Fibroblast of lung (primary cell): ENCODE results near the gene UPK3A. TPM values are rescaled to one million over a fixed set of nuclear protein-coding genes. Genes with fewer than 3 reads are reported as not detected.

Experiments
- DNase-seq, 2 donors: peaks; one replicate each; pipeline versions ENCODE4 v3.0.0 to v3.0.0-alpha.2; 2010; ENCODE audit warnings: low read depth in 2 of 2
- H2AFZ ChIP-seq: 2 replicates; pipeline ENCODE4 v1.5.1; 2012; ENCODE audit warnings: low read length, control low read depth, inconsistent platforms
- H3K27ac ChIP-seq: 2 replicates; pipeline ENCODE4 v1.5.1; 2011; ENCODE audit warnings: low read length, control low read depth; ENCODE audit not compliant: insufficient read depth
- H3K27me3 ChIP-seq: 2 replicates; pipeline ENCODE4 v1.5.1; 2011; ENCODE audit warnings: mild to moderate bottlenecking, low read length; ENCODE audit not compliant: control insufficient read depth, insufficient read depth
- H3K36me3 ChIP-seq: 2 replicates; pipeline ENCODE4 v1.5.1; 2011; ENCODE audit warnings: low read length; ENCODE audit not compliant: control insufficient read depth, insufficient read depth
- H3K4me1 ChIP-seq: 2 replicates; pipeline ENCODE4 v1.5.1; 2011; ENCODE audit warnings: low read length; ENCODE audit not compliant: control insufficient read depth, insufficient read depth; ENCODE audit errors: extremely low read depth
- H3K4me2 ChIP-seq: 2 replicates; pipeline ENCODE4 v1.5.1; 2011; ENCODE audit warnings: low read length, control low read depth; ENCODE audit not compliant: insufficient read depth; ENCODE audit errors: extremely low read depth
- H3K4me3 ChIP-seq, 4 experiments: fragments of 200-600 bp in 1 of 4; sonication (generic) in 1 of 4; replicated peaks in 1 of 4; 2 replicates each; pipeline ENCODE4 v1.5.1; 2011 to 2016; ENCODE audit warnings: low read length in 4 of 4, low read depth in 3 of 4, mild to moderate bottlenecking in 3 of 4, control low read depth in 2 of 4, inconsistent platforms in 1 of 4, mixed read lengths in 1 of 4; ENCODE audit not compliant: insufficient read depth in 1 of 4; ENCODE audit errors: control extremely low read depth in 1 of 4
- H3K79me2 ChIP-seq: 2 replicates; pipeline ENCODE4 v1.5.1; 2012; ENCODE audit warnings: mild to moderate bottlenecking, low read length, inconsistent platforms; ENCODE audit not compliant: control insufficient read depth, insufficient read depth
- H3K9ac ChIP-seq: 2 replicates; pipeline ENCODE4 v1.5.1; 2011; ENCODE audit warnings: mild to moderate bottlenecking, low read length, control low read depth; ENCODE audit not compliant: insufficient read depth
- H3K9me3 ChIP-seq: 2 replicates; pipeline ENCODE4 v1.5.1; 2012; ENCODE audit warnings: low read depth, low read length; ENCODE audit not compliant: control insufficient read depth, insufficient read depth
- H4K20me1 ChIP-seq: 2 replicates; pipeline ENCODE4 v1.5.1; 2011; ENCODE audit warnings: low read length; ENCODE audit not compliant: control insufficient read depth, insufficient read depth; ENCODE audit errors: extremely low read depth
- EZH2 ChIP-seq: IDR thresholded peaks from 2 replicates; pipeline ENCODE4 v1.5.1; 2012; ENCODE audit warnings: low read length, control low read depth, mild to moderate bottlenecking; ENCODE audit errors: missing control alignments
- polyA plus RNA-seq, 2 donors: library from polyadenylated mRNA; depleted of rRNA in 1 of 2; stranded (reverse) in 1 of 2; unstranded in 1 of 2; fragments of >200 nt; gene quantifications; 2 replicates each; pipeline ENCODE4 v1.2.1, GENCODE V29; 2011 to 2012; ENCODE audit warnings: missing spikeins in 1 of 2
- total RNA-seq: library from RNA; depleted of rRNA; stranded (reverse); fragments of >200 nt; gene quantifications from 2 replicates; pipeline ENCODE4 v1.2.1, GENCODE V29; 2014
- TF ChIP-seq, protein P1 (sequence below), 2 donors: IDR thresholded peaks in 1 of 2; conservative IDR thresholded peaks in 1 of 2; 1 replicate in 1 of 2; 2 replicates in 1 of 2; pipeline ENCODE4 v1.5.1; 2011 to 2012; ENCODE audit warnings: low read length in 2 of 2, control low read depth in 1 of 2, inconsistent platforms in 1 of 2, low read depth in 1 of 2, mild to moderate bottlenecking in 1 of 2

The UPK3A gene
- total and polyA plus RNA-seq, 2 donors (not counting 1 experiment from before 2014, with no cell fraction given), result not detected

GRCh38 chr22:45320357-45320976, 35.7 kb downstream of the UPK3A start:
- Histone ChIP-seq H3K4me1 (peaks cover 21% of the 10 kb centered on the region), H3K9ac (no peak overlapping the region), H3K9me3 (no peaks in the 10 kb centered on the region), H3K4me2 (no peak overlapping the region), H3K27me3 (no peaks in the 10 kb centered on the region), H3K79me2 (peaks cover 5% of the 10 kb centered on the region), H3K4me3 (no peak overlapping the region), H2AFZ (no peak overlapping the region), H3K27ac (peak overlapping the region; percentile 88), H4K20me1 (no peaks in the 10 kb centered on the region), H3K36me3 (peaks cover 6% of the 10 kb centered on the region)
- TF ChIP-seq, protein P1, sequence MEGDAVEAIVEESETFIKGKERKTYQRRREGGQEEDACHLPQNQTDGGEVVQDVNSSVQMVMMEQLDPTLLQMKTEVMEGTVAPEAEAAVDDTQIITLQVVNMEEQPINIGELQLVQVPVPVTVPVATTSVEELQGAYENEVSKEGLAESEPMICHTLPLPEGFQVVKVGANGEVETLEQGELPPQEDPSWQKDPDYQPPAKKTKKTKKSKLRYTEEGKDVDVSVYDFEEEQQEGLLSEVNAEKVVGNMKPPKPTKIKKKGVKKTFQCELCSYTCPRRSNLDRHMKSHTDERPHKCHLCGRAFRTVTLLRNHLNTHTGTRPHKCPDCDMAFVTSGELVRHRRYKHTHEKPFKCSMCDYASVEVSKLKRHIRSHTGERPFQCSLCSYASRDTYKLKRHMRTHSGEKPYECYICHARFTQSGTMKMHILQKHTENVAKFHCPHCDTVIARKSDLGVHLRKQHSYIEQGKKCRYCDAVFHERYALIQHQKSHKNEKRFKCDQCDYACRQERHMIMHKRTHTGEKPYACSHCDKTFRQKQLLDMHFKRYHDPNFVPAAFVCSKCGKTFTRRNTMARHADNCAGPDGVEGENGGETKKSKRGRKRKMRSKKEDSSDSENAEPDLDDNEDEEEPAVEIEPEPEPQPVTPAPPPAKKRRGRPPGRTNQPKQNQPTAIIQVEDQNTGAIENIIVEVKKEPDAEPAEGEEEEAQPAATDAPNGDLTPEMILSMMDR (conservative IDR thresholded peaks at IDR 0.05 in 1 of 2, IDR thresholded peaks at IDR 0.05 in 1 of 2; ENCODE audit: low read depth in 1 of 2, low read length in 2 of 2), result no peak
- no peak for TF ChIP-seq EZH2
- peak in 1 of 2 donors; percentile 92 for DNase-seq

DNA sequence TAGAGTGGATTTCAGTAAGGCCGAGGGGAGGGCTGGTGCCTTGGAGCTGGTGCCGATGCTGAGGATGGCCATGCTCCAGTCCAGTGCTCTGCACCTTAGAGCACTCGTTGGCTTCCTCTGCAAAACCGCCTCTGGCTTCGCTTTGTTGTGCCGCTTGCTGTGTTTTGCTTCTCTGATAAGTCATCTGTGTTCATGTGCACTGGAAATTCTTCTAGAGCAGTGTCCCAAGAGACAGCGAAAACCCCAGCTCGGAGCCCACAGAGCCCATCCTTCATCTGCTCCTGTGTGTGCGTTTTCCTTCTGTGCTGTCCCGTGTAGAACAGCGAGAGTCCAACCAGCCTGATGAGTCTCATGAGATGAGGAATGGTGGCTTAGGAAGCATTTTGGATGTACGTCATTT, 37.1 kb downstream of the UPK3A start:
- H4K20me1 ChIP-seq, result no peaks in the 10 kb centered on the region
- H3K27ac ChIP-seq, result no peak overlapping the region
- no peaks in the 10 kb centered on the region for H3K9me3 ChIP-seq
- peaks cover 8% of the 10 kb centered on the region for H3K36me3 ChIP-seq
- H3K79me2 ChIP-seq, result peaks cover 5% of the 10 kb centered on the region
- H3K4me3 ChIP-seq, result no peak overlapping the region
- no peak for TF ChIP-seq EZH2
- TF ChIP-seq, protein P1 (conservative IDR thresholded peaks at IDR 0.05 in 1 of 2, IDR thresholded peaks at IDR 0.05 in 1 of 2; ENCODE audit: low read depth in 1 of 2, low read length in 2 of 2), result no peak
- H3K4me1 ChIP-seq, result peaks cover 21% of the 10 kb centered on the region
- H3K9ac ChIP-seq, result no peak overlapping the region
- H3K4me2 ChIP-seq, result no peak overlapping the region
- no peak for DNase-seq
- H3K27me3 ChIP-seq, result no peaks in the 10 kb centered on the region
- no peak overlapping the region for H2AFZ ChIP-seq

- no peaks in the 10 kb centered on the region for H3K9me3 ChIP-seq
- H3K36me3 ChIP-seq, result peaks cover 8% of the 10 kb centered on the region
- H3K4me3 ChIP-seq, result no peak overlapping the region
- peaks cover 5% of the 10 kb centered on the region for H3K79me2 ChIP-seq
- no peak for TF ChIP-seq EZH2
- TF ChIP-seq, protein P1 (conservative IDR thresholded peaks at IDR 0.05 in 1 of 2, IDR thresholded peaks at IDR 0.05 in 1 of 2; ENCODE audit: low read depth in 1 of 2, low read length in 2 of 2), result no peak
- H3K27me3 ChIP-seq, result no peaks in the 10 kb centered on the region
- no peak for DNase-seq
- H2AFZ ChIP-seq, result no peak overlapping the region
- H4K20me1 ChIP-seq, result no peaks in the 10 kb centered on the region
- H3K4me2 ChIP-seq, result no peak overlapping the region
- H3K4me1 ChIP-seq, result peaks cover 18% of the 10 kb centered on the region
- H3K9ac ChIP-seq, result no peak overlapping the region
- no peak overlapping the region for H3K27ac ChIP-seq
Measured at GRCh38 chr22:45322873-45323525, 38.2 kb downstream of the UPK3A start.
